Tibial artery (tissue), 4 donors: ENCODE measurements around the gene ENDOG.
"Not testable (repeated sequence)": the region's sequence is repeated elsewhere in the genome, so short reads cannot be mapped to it uniquely, and the experiment has no call there.

Source experiments
- DNase-seq, 2 donors: peaks; one replicate each; pipeline ENCODE4 v3.0.0-alpha.2; 2019
- H3K27ac ChIP-seq, 2 donors: fragments of 200-600 bp; sonication (generic) in 1 of 2; 1 replicate in 1 of 2; 2 replicates in 1 of 2; pipeline ENCODE4 v1.5.1; 2018 to 2019; ENCODE audit warnings: mild to moderate bottlenecking in 1 of 2
- H3K27me3 ChIP-seq, 2 donors: fragments of 200-600 bp; sonication (generic) in 1 of 2; one replicate each; pipeline versions ENCODE4 v1.5.1 to v1.6.0; 2016 to 2019
- H3K36me3 ChIP-seq, 3 donors: fragments of 200-600 bp; sonication (generic) in 2 of 3; one replicate each; pipeline ENCODE4 v1.5.1; 2016 to 2019; ENCODE audit warnings: mild to moderate bottlenecking in 2 of 3
- H3K4me1 ChIP-seq, 4 donors: fragments of 200-600 bp; sonication (generic) in 2 of 4; 1 replicate in 3 of 4; 2 replicates in 1 of 4; pipeline ENCODE4 v1.5.1; 2016 to 2019
- H3K4me3 ChIP-seq, 2 donors: fragments of 200-600 bp; sonication (generic) in 1 of 2; 1 replicate in 1 of 2; 2 replicates in 1 of 2; pipeline ENCODE4 v1.5.1; 2018 to 2019; ENCODE audit warnings: mild to moderate bottlenecking in 2 of 2
- H3K9me3 ChIP-seq, 3 donors: fragments of 200-600 bp; sonication (generic) in 1 of 3; one replicate each; pipeline ENCODE4 v1.5.1; 2016 to 2019
- CTCF ChIP-seq, 2 experiments: fragments of 200-600 bp in 1 of 2; fragments of 450-650 bp in 1 of 2; IDR thresholded peaks; one replicate each; pipeline ENCODE4 v1.5.1; 2017 to 2019; ENCODE audit warnings: antibody characterized with exemption in 2 of 2, mild to moderate bottlenecking in 1 of 2, moderate library complexity in 1 of 2
- intact Hi-C: fragments of 100-400 bp; cut with DNase I; formaldehyde crosslinking; loops from one replicate; pipeline ENCODE4 v1.15.0; 2023; ENCODE audit warnings: low total_unique reads

Gene ENDOG

GRCh38 chr9:128792978-128793686 lies 25.2 kb upstream of the ENDOG start:
- H3K27ac ChIP-seq: no peak overlapping the region
- peaks cover 50 to 91% (median 67%) of the 10 kb centered on the region in 3 donors for H3K36me3 ChIP-seq
- no peak for DNase-seq
- peaks cover under 1 to 8% (median 8%) of the 10 kb centered on the region in 4 donors for H3K4me1 ChIP-seq
- no peak overlapping the region for H3K4me3 ChIP-seq
- intact Hi-C loops: no loop called here
- no peaks in the 10 kb centered on the region for H3K27me3 ChIP-seq
- TF ChIP-seq CTCF (IDR thresholded peaks at IDR 0.05): no peak
- no peaks in the 10 kb centered on the region for H3K9me3 ChIP-seq

GRCh38 chr9:128794961-128795360 lies 23.3 kb upstream of the ENDOG start:
- H3K27me3 ChIP-seq, H3K4me1 ChIP-seq, intact Hi-C loops, H3K27ac ChIP-seq, H3K4me3 ChIP-seq, H3K9me3 ChIP-seq, DNase-seq: not testable (repeated sequence)
- peaks cover 62 to 97% (median 86%) of the 10 kb centered on the region in 3 donors for H3K36me3 ChIP-seq

GRCh38 chr9:128798896-128799295 lies 19.4 kb upstream of the ENDOG start:
- Histone ChIP-seq H3K27me3 (no peaks in the 10 kb centered on the region), H3K36me3 (peaks cover 57 to 99% (median 89%) of the 10 kb centered on the region in 3 donors), H3K27ac (no peak overlapping the region), H3K4me1 (no peaks in the 10 kb centered on the region), H3K4me3 (no peak overlapping the region), H3K9me3 (no peaks in the 10 kb centered on the region)
- TF ChIP-seq CTCF (IDR thresholded peaks at IDR 0.05): no peak
- no peak for DNase-seq
- intact Hi-C loops: no loop called here

GRCh38 chr9:128800061-128800460 lies 18.2 kb upstream of the ENDOG start:
- H3K4me3 ChIP-seq: no peak overlapping the region
- no peaks in the 10 kb centered on the region for H3K27me3 ChIP-seq
- no peaks in the 10 kb centered on the region for H3K9me3 ChIP-seq
- no peak for TF ChIP-seq CTCF (IDR thresholded peaks at IDR 0.05)
- DNase-seq: no peak
- H3K36me3 ChIP-seq: peaks cover 56 to 99% (median 85%) of the 10 kb centered on the region in 3 donors
- H3K4me1 ChIP-seq: no peaks in the 10 kb centered on the region
- intact Hi-C loops: no loop called here
- H3K27ac ChIP-seq: no peak overlapping the region

- Histone ChIP-seq H3K9me3 (no peaks in the 10 kb centered on the region), H3K4me1 (no peaks in the 10 kb centered on the region), H3K36me3 (peaks cover 65 to 100% (median 91%) of the 10 kb centered on the region in 3 donors), H3K27ac (no peak overlapping the region), H3K4me3 (no peak overlapping the region), H3K27me3 (no peaks in the 10 kb centered on the region)
- DNase-seq: no peak
- TF ChIP-seq CTCF (IDR thresholded peaks at IDR 0.05): no peak
- intact Hi-C loops: no loop called here
Measured at GRCh38 chr9:128802482-128802881, 15.8 kb upstream of the ENDOG start.

GRCh38 chr9:128805661-128806060 lies 12.6 kb upstream of the ENDOG start:
- Histone ChIP-seq H3K27ac (no peak overlapping the region), H3K27me3 (no peaks in the 10 kb centered on the region), H3K36me3 (peaks cover 48 to 88% (median 73%) of the 10 kb centered on the region in 3 donors), H3K9me3 (no peaks in the 10 kb centered on the region), H3K4me1 (no peaks in the 10 kb centered on the region), H3K4me3 (no peak overlapping the region)
- TF ChIP-seq CTCF (IDR thresholded peaks at IDR 0.05): no peak
- intact Hi-C loops: no loop called here
- no peak for DNase-seq
